Neural progenitor cell (in vitro differentiated cells): ENCODE measurements around the gene LRRC8B. TPM values are rescaled to one million over a fixed set of nuclear protein-coding genes. Genes with fewer than 3 reads are reported as not detected.

ENCODE experiments used
- DNase-seq: peaks from one replicate; pipeline ENCODE4 v3.0.0-alpha.2; 2016; ENCODE audit warnings: low spot score
- H2AFZ ChIP-seq: fragments of 200-600 bp; sonication (generic); replicated peaks from 2 replicates; pipeline ENCODE4 v1.6.1; 2016; ENCODE audit warnings: antibody characterized with exemption
- H3F3A ChIP-seq: fragments of 200-600 bp; sonication (generic); 2 replicates; pipeline ENCODE4 v1.6.1; 2016; ENCODE audit warnings: antibody characterized with exemption, low read depth
- H3K27ac ChIP-seq: fragments of 200-600 bp; sonication (generic); 2 replicates; pipeline ENCODE4 v1.5.1; 2016; ENCODE audit warnings: mild to moderate bottlenecking
- H3K27me3 ChIP-seq: fragments of 200-600 bp; sonication (generic); 2 replicates; pipeline ENCODE4 v1.6.1; 2016; ENCODE audit warnings: mild to moderate bottlenecking, moderate library complexity
- H3K36me3 ChIP-seq: fragments of 200-600 bp; sonication (generic); 2 replicates; pipeline ENCODE4 v1.5.1; 2016
- H3K4me1 ChIP-seq: fragments of 200-600 bp; sonication (generic); 2 replicates; pipeline ENCODE4 v1.6.1; 2016; ENCODE audit warnings: mixed run types
- H3K4me2 ChIP-seq: fragments of 200-600 bp; sonication (generic); 2 replicates; pipeline ENCODE4 v1.6.1; 2016
- H3K4me3 ChIP-seq: fragments of 200-600 bp; sonication (generic); 2 replicates; pipeline ENCODE4 v1.5.1; 2016
- H3K79me2 ChIP-seq: fragments of 200-600 bp; sonication (generic); 2 replicates; pipeline ENCODE4 v1.6.1; 2016; ENCODE audit warnings: low read depth
- H3K9ac ChIP-seq: fragments of 200-600 bp; sonication (generic); 2 replicates; pipeline ENCODE4 v1.6.1; 2016
- H3K9me3 ChIP-seq: fragments of 200-600 bp; sonication (generic); 2 replicates; pipeline ENCODE4 v1.5.1; 2016; ENCODE audit warnings: low read depth
- H4K20me1 ChIP-seq: fragments of 200-600 bp; sonication (generic); 2 replicates; pipeline ENCODE4 v1.6.1; 2016; ENCODE audit warnings: low read depth
- H3K27ac Mint-ChIP-seq: 3 replicates; pipeline ENCODE4 v1.8.0; 2021; ENCODE audit warnings: mixed read lengths
- H3K27me3 Mint-ChIP-seq: 2 replicates; pipeline ENCODE4 v1.8.0; 2022; ENCODE audit warnings: low read depth, mild to moderate bottlenecking, inconsistent platforms, moderate library complexity, mixed read lengths; ENCODE audit not compliant: insufficient read depth
- H3K36me3 Mint-ChIP-seq: 3 replicates; pipeline ENCODE4 v1.8.0; 2021; ENCODE audit warnings: mixed read lengths
- H3K4me1 Mint-ChIP-seq: 3 replicates; pipeline ENCODE4 v1.8.0; 2021; ENCODE audit warnings: mixed read lengths
- H3K4me3 Mint-ChIP-seq: 3 replicates; pipeline ENCODE4 v1.8.0; 2021; ENCODE audit warnings: mild to moderate bottlenecking, moderate library complexity, mixed read lengths
- H3K9me3 Mint-ChIP-seq: 3 replicates; pipeline ENCODE4 v1.8.0; 2020; ENCODE audit warnings: mixed read lengths
- CTCF ChIP-seq: fragments of 200-600 bp; sonication (generic); IDR thresholded peaks from 2 replicates; pipeline ENCODE4 v1.5.1; 2017; ENCODE audit warnings: antibody characterized with exemption, mild to moderate bottlenecking
- EZH2 ChIP-seq: fragments of 200-600 bp; sonication (generic); IDR thresholded peaks from 2 replicates; pipeline ENCODE4 v1.6.1; 2017; ENCODE audit warnings: antibody characterized with exemption, mild to moderate bottlenecking, moderate library complexity
- EZH2phosphoT487 ChIP-seq: fragments of 200-600 bp; sonication (generic); IDR thresholded peaks from 2 replicates; pipeline ENCODE4 v1.6.1; 2017; ENCODE audit warnings: antibody characterized with exemption
- total RNA-seq: library from RNA; depleted of rRNA; stranded (reverse); fragments of >200 nt; gene quantifications from 2 replicates; pipeline ENCODE4 v1.2.3, GENCODE V29; 2015; ENCODE audit warnings: low replicate concordance

The LRRC8B gene
- total RNA-seq, 1 donor from 2014 or later: 37.3 TPM

GRCh38 chr1:89536555-89537341 lies 12.1 kb downstream of the LRRC8B start:
- H3K4me3 ChIP-seq: no peak overlapping the region
- peaks cover 96% of the 10 kb centered on the region for H3K79me2 ChIP-seq
- H3K4me1 ChIP-seq: peaks cover 15% of the 10 kb centered on the region
- Mint-ChIP-seq H3K9me3 (no peaks in the 10 kb centered on the region), H3K27me3 (no peaks in the 10 kb centered on the region), H3K27ac (no peak overlapping the region), H3K4me3 (no peak overlapping the region), H3K36me3 (peaks cover 24% of the 10 kb centered on the region), H3K4me1 (peaks cover 10% of the 10 kb centered on the region)
- no peak overlapping the region for H3K4me2 ChIP-seq
- DNase-seq: no peak
- TF ChIP-seq EZH2 (no peak), CTCF (no peak), EZH2phosphoT487 (no peak)
- no peak overlapping the region for H3K9ac ChIP-seq
- H3K27ac ChIP-seq: no peak overlapping the region
- H3K36me3 ChIP-seq: no peaks in the 10 kb centered on the region
- H2AFZ ChIP-seq: no peak overlapping the region
- peaks cover 9% of the 10 kb centered on the region for H3F3A ChIP-seq
- no peaks in the 10 kb centered on the region for H3K9me3 ChIP-seq
- no peaks in the 10 kb centered on the region for H3K27me3 ChIP-seq
- peaks cover 13% of the 10 kb centered on the region for H4K20me1 ChIP-seq

DNA sequence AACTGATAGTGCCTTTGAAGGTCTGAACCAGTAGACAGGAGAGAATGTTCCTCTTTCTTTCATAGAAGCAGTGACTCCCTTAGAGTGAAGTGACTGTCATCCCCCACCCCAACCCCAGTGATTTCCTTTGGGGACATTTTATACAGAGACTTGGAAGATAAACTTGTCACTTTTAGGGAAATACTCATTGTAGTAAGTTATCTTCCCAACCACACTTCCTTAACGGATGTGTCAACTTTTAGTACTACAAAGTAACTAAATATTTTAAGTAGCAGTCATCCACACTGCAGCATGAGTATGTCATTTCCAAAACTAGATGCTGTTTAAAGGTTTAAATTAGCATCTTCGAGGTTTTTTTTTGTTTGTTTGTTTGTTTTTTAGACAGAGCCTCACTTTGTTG lies 13.7 kb downstream of the LRRC8B start:
- Histone ChIP-seq H3K4me1 (peaks cover 14% of the 10 kb centered on the region), H3K27ac (no peak overlapping the region), H2AFZ (no peak overlapping the region), H3K36me3 (no peaks in the 10 kb centered on the region), H3K27me3 (no peaks in the 10 kb centered on the region), H3K9ac (no peak overlapping the region), H3K79me2 (peaks cover 96% of the 10 kb centered on the region), H3K4me3 (no peak overlapping the region), H3F3A (peaks cover 9% of the 10 kb centered on the region), H4K20me1 (peaks cover 10% of the 10 kb centered on the region), H3K9me3 (no peaks in the 10 kb centered on the region), H3K4me2 (no peak overlapping the region)
- peaks cover 14% of the 10 kb centered on the region for H3K36me3 Mint-ChIP-seq
- no peaks in the 10 kb centered on the region for H3K9me3 Mint-ChIP-seq
- H3K4me1 Mint-ChIP-seq: peaks cover 10% of the 10 kb centered on the region
- no peak overlapping the region for H3K27ac Mint-ChIP-seq
- H3K4me3 Mint-ChIP-seq: no peak overlapping the region
- DNase-seq: no peak
- TF ChIP-seq CTCF: no peak
- TF ChIP-seq EZH2phosphoT487: no peak
- TF ChIP-seq EZH2: no peak
- no peaks in the 10 kb centered on the region for H3K27me3 Mint-ChIP-seq

DNA sequence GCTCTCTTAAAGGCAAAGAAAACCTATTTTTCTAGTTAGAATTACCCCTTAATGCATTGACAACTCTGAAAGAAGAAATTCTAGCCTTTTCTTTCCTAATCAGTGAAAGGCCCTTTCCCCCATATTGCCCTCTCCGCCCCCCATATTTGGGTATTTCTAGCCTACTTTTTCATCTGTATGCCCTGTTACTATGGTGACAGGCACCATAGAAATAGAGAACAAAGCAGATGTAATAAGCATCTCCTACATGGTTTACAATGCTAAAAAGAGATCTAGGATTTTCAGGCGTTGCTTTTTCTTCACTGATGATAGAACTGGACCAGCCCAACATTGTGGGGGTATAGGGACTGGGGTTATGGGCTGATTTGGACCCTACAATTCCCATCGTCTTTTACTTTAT lies 14.5 kb downstream of the LRRC8B start:
- H3K36me3 Mint-ChIP-seq: peaks cover 12% of the 10 kb centered on the region

More for the DNA sequence above, 14.5 kb downstream of the LRRC8B start:
- H3K27ac Mint-ChIP-seq: peak overlapping the region; percentile 47
- Histone ChIP-seq H3K36me3 (no peaks in the 10 kb centered on the region), H3K4me2 (no peak overlapping the region), H3K27me3 (no peaks in the 10 kb centered on the region), H3K4me1 (peaks cover 14% of the 10 kb centered on the region), H3K4me3 (no peak overlapping the region), H3K9me3 (no peaks in the 10 kb centered on the region), H3K79me2 (peaks cover 96% of the 10 kb centered on the region), H4K20me1 (peaks cover 10% of the 10 kb centered on the region), H3F3A (peaks cover 9% of the 10 kb centered on the region), H3K27ac (no peak overlapping the region), H2AFZ (no peak overlapping the region), H3K9ac (no peak overlapping the region)
- peaks cover 10% of the 10 kb centered on the region for H3K4me1 Mint-ChIP-seq
- H3K27me3 Mint-ChIP-seq: no peaks in the 10 kb centered on the region
- TF ChIP-seq CTCF: no peak
- TF ChIP-seq EZH2phosphoT487: no peak
- TF ChIP-seq EZH2: no peak
- H3K4me3 Mint-ChIP-seq: no peak overlapping the region
- H3K9me3 Mint-ChIP-seq: no peaks in the 10 kb centered on the region
- no peak for DNase-seq
